ENCODE measurements around the gene SEPTIN11.

SEPTIN11 gene

GRCh38 chr4:76991161-76991660 lies 41.7 kb downstream of the SEPTIN11 start (continued):
- TF ChIP-seq PATZ1 (tag by site-specific recombination; IDR thresholded peaks at IDR 0.05) (no peak), PRDM4 (tag by site-specific recombination; IDR thresholded peaks at IDR 0.05) (no peak)

GRCh38 chr4:76993787-76994641 lies 44.5 kb downstream of the SEPTIN11 start:
- peaks cover 0 to 29% of the 10 kb centered on the region in 2 experiments; a peak in 1 of 3 replicates for H3K36me3 ChIP-seq (ENCODE audit: control insufficient read depth in 2 of 2, insufficient read depth in 1 of 2, low read length in 2 of 2)
- no peak for TF ChIP-seq ZNF660 (tag by site-specific recombination; IDR thresholded peaks at IDR 0.05)
- no peak for TF ChIP-seq PRDM6 (tag by site-specific recombination; IDR thresholded peaks at IDR 0.05)
- TF ChIP-seq FEZF1 (tag by site-specific recombination; IDR thresholded peaks at IDR 0.05): no peak
- no peak for TF ChIP-seq GFI1B (tag by site-specific recombination; IDR thresholded peaks at IDR 0.05)
- TF ChIP-seq ZNF785 (tag by site-specific recombination; IDR thresholded peaks at IDR 0.05): no peak
- TF ChIP-seq ZNF548 (tag by site-specific recombination; IDR thresholded peaks at IDR 0.05): no peak
- no peak for TF ChIP-seq ZBTB49 (tag by site-specific recombination; IDR thresholded peaks at IDR 0.05; ENCODE audit: low read depth)
- no peak for TF ChIP-seq TSHZ1 (tag by site-specific recombination; IDR thresholded peaks at IDR 0.05; ENCODE audit: borderline replicate concordance)
- no peak overlapping the region for H3K4me3 ChIP-seq (ENCODE audit: low read depth, low read length)
- ChIA-PET POLR2A (no interaction called here), CTCF (no interaction called here)
- no peak overlapping the region for H3K27ac ChIP-seq (ENCODE audit: extremely low read depth, low read depth, low read length)
- H3K9me3 ChIP-seq (ENCODE audit: control insufficient read depth, insufficient read depth, low read depth, low read length): no peaks in the 10 kb centered on the region
- no peaks in the 10 kb centered on the region for H3K4me1 ChIP-seq (ENCODE audit: control insufficient read depth, insufficient read depth, low read length)
